ENCODE data around the gene VIP. TPM values are rescaled to one million over a fixed set of nuclear protein-coding genes. Genes with fewer than 3 reads are reported as not detected.

VIP gene
- total and polyA plus RNA-seq, 2 of the 13 experiments (the other 11 are each of a cell fraction or from before 2014, with no cell fraction given): not detected

- intact Hi-C loops (cut with micrococcal nuclease; ENCODE audit: unreplicated experiment) (no loop called here), in situ Hi-C loops (cut with HindIII; ENCODE audit: extremely low pct_ligation_motif_present, low pct_unique_long_range_greater_than_20kb) (no loop called here)
- H3K4me1 ChIP-seq (ENCODE audit: insufficient read depth, low read length): no peaks in the 10 kb centered on the region
- no peak overlapping the region for H3K9ac ChIP-seq (ENCODE audit: insufficient read depth, low read depth, low read length)
- no peak overlapping the region for H2AFZ ChIP-seq (ENCODE audit: low read length)
- H4K20me1 ChIP-seq (ENCODE audit: insufficient read depth, low read length): no peaks in the 10 kb centered on the region
- H3K9me3 ChIP-seq (ENCODE audit: low read length): no peaks in the 10 kb centered on the region
- ATAC-seq (no peak), DNase-seq (ENCODE audit: low spot score) (no peak), FAIRE-seq (no peak)
- H3K4me3 ChIP-seq (replicated peaks in 1 of 3; ENCODE audit: insufficient read depth in 1 of 3, low read depth in 2 of 3, low read length in 3 of 3): no peak overlapping the region
- CTCF ChIA-PET (ENCODE audit: low intra/inter-chr PET ratio, low total read pairs): no interaction called here
- BruUV-seq (replicated peaks): no TSS peak
- H3K27me3 ChIP-seq (ENCODE audit: control insufficient read depth in 1 of 2, insufficient read depth in 2 of 2, low read length in 2 of 2): no peaks in the 10 kb centered on the region
- H3K4me2 ChIP-seq (ENCODE audit: low read depth, low read length): no peak overlapping the region
- TF ChIP-seq SALL2 (CRISPR knock-in tag; IDR thresholded peaks at IDR 0.05): no peak
- peak; percentile 14; the same call in 1 of the 2 replicates for TF ChIP-seq CTCF (CRISPR knock-in tag; IDR thresholded peaks at IDR 0.05)
- TF ChIP-seq GTF3A (CRISPR knock-in tag; conservative IDR thresholded peaks at IDR 0.05): no peak
- no peak for TF ChIP-seq NR3C1 (CRISPR knock-in tag; IDR thresholded peaks at IDR 0.05)
- peak; percentile 72 for TF ChIP-seq SRF (IDR thresholded peaks at IDR 0.05; ENCODE audit: low read depth, low read length)
- no peak for TF ChIP-seq ARID4A (CRISPR knock-in tag; IDR thresholded peaks at IDR 0.05; ENCODE audit: borderline replicate concordance)
- TF ChIP-seq CREB3 (CRISPR knock-in tag; IDR thresholded peaks at IDR 0.05): no peak
- no peak for TF ChIP-seq KAT7 (CRISPR knock-in tag; IDR thresholded peaks at IDR 0.05; ENCODE audit: borderline replicate concordance)
- TF ChIP-seq RFX3 (CRISPR knock-in tag; IDR thresholded peaks at IDR 0.05): no peak
- POLR2A ChIA-PET: no interaction called here
- no peak overlapping the region for H3K27ac ChIP-seq (ENCODE audit: extremely low read length, insufficient read depth, low read length)
- H3K79me2 ChIP-seq (ENCODE audit: insufficient read depth, low read length): no peaks in the 10 kb centered on the region
- 1% methylated on average over 7 of the region's 7 CpGs for WGBS (ENCODE audit: low lambda C conversion rate)
- H3K36me3 ChIP-seq (replicated peaks in 1 of 2; ENCODE audit: control insufficient read depth in 1 of 2, insufficient read depth in 2 of 2, low read length in 2 of 2): no peaks in the 10 kb centered on the region
These were observed 49.3 kb upstream of the VIP start for GRCh38 chr6:152701081-152701862.
